GM12873 (cell line): ENCODE results near the gene DGUOK.

ENCODE experiments used
- TF ChIP-seq, protein P1 (sequence below): IDR thresholded peaks from 2 replicates; pipeline ENCODE4 v1.5.1; 2012; ENCODE audit warnings: low read depth, mild to moderate bottlenecking, moderate library complexity, low read length, control low read depth; ENCODE audit not compliant: insufficient read depth; ENCODE audit errors: missing control alignments

The DGUOK gene

DNA sequence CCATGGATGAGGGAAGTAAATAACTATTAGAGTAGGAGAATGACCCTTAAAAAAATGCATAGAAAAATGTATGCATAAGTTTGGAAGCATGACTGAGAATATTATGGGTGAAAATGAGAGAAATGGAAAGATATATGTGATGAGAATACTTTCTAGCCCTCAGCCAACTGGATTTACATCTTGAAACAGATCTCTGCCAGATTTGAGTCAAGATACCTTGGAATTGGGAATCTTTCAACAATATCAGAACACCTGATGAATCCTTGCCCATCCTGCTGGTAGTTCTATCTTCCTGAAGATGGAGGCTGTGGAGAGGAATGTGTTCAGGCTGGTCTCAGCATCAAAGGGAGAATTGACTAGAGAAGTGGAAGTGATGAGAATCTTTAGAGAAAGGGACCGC, 63.9 kb downstream of the DGUOK start:
- TF ChIP-seq, protein P1, sequence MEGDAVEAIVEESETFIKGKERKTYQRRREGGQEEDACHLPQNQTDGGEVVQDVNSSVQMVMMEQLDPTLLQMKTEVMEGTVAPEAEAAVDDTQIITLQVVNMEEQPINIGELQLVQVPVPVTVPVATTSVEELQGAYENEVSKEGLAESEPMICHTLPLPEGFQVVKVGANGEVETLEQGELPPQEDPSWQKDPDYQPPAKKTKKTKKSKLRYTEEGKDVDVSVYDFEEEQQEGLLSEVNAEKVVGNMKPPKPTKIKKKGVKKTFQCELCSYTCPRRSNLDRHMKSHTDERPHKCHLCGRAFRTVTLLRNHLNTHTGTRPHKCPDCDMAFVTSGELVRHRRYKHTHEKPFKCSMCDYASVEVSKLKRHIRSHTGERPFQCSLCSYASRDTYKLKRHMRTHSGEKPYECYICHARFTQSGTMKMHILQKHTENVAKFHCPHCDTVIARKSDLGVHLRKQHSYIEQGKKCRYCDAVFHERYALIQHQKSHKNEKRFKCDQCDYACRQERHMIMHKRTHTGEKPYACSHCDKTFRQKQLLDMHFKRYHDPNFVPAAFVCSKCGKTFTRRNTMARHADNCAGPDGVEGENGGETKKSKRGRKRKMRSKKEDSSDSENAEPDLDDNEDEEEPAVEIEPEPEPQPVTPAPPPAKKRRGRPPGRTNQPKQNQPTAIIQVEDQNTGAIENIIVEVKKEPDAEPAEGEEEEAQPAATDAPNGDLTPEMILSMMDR, result no peak

DNA sequence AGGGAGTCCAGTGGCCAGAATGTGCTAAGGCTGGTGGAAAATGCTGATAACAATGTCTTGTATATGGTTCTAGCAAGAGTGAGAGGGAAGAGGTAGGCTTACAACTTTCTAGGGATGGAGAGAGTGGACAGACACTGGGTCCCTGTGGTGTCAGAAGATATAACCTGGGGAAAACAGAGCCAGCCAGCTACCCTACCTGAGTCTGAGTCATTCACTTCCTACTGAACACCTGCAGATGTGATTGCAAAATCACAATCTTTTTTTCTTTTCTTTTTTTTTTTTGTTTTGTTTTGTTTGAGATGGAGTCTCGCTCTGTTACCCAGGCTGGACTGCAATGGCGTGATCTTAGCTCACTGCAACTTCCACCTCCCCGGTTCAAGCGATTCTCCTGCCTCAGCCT, 65.4 kb downstream of the DGUOK start:
- TF ChIP-seq, protein P1, result no peak

DNA sequence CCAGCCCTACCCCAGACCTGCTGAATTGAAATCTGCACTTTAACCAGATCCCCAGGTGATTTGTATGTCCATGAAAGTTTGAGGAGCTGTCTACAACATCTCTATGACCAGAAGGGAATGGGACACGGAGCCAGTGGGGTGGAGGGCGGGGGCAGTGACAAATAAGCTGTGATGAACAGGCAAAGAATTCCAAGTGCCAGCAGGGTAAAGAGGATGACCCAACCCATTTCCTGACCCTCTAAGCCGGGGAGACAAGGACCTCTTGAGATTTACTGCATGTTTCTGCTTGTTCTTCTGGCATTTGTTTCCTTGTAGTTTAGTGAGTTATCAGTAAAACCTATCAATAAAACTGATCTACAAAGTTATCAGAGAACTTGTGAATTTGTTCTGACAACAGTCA, 66.7 kb downstream of the DGUOK start:
- TF ChIP-seq, protein P1, result no peak

GRCh38 chr2:73993778-73994177, 67.1 kb downstream of the DGUOK start:
- TF ChIP-seq, protein P1, result no peak

DNA sequence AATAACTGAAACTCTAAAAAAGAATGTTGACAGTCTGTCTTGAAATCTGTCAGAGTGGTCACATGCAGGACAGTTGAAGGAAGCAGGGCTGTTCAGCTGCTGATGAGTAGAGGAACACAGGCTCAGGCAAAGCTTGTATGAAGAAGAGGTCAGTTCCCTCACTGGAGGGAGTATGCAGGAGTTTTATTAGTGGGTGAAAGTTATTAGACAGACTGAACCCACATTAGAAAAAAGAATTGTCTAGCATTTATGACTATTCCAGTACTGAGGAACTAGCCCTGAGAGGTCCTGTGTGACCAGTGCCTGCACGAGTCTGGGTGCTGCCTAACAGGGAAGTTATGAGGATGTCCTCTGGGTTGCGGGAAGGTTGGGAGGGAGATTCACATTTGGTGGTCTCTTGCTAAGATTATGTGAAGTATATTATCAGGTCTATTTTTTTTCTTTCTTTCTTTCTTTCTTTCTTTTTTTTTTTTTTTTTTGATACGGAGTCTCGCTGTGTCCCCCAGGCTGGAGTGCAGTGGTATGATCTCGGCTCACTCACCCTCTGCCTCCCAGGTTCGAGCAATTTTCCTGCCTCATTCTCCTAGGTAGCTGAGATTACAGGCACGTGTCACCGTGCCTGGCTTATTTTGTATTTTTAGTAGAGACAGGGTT, 67.6 kb downstream of the DGUOK start:
- TF ChIP-seq, protein P1, result no peak

DNA sequence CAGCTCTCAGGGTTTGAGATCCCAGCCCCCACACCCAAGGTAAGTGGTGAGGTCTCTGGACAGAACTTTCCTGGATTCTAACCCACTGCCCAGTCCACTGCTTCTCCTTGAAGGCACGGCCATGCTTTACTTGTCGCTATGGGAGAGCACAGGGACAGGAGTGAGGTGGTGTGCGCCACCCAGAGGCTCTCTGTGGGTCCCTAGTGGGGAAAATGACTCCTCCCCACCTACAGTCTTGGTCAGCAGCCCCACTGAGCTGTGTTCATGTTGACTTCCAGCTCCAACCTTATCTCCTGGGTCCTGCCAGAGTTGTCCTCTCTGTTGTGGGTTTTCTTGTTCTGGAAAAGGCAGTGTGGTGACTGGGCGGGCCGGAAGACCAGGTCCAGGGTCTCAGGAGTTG, 69.1 kb downstream of the DGUOK start:
- TF ChIP-seq, protein P1, result peak; percentile 48

- TF ChIP-seq, protein P1, result no peak
These were observed 71.1 kb downstream of the DGUOK start for GRCh38 chr2:73997813-73998212.
